ENCODE results near the gene DAB1. TPM values are rescaled to one million over a fixed set of nuclear protein-coding genes. Genes with fewer than 3 reads are reported as not detected.

DAB1 gene
- total and polyA plus RNA-seq, 5 experiments from 2014 or later, result 0.16 to 0.53 (median 0.42) TPM; not detected in 2

DNA sequence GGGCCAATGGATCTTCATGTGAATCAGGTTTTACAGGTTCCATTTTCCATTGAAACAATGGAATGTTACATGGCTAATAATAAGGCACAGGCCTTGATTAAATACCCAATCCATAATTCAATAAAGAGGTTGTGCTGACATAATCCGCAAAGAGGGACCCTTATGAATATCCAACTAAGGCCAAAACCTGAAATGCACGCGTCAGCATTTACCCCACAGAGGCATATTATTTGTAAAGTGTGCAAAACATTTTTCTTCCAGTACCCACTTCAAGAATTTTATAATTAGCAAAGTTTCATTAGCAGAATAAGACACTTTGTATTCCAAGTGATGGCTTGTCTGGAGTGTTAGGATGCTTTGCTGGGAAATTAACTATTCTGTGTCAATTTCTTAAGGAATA is 237.4 kb downstream of the DAB1 start:
- H3K4me3 Mint-ChIP-seq, result no peak overlapping the region
- no peaks in the 10 kb centered on the region for H3K36me3 Mint-ChIP-seq
- no peaks in the 10 kb centered on the region for H3K4me1 Mint-ChIP-seq
- H3K27me3 Mint-ChIP-seq, result peaks cover 0 to 2% (median 0%) of the 10 kb centered on the region in 5 donors
- H3K27ac Mint-ChIP-seq, result no peak overlapping the region
- ATAC-seq (no peak), DNase-seq (no peak)
- POLR2A ChIA-PET, result no interaction called here
- H3K9me3 Mint-ChIP-seq, result no peaks in the 10 kb centered on the region

DNA sequence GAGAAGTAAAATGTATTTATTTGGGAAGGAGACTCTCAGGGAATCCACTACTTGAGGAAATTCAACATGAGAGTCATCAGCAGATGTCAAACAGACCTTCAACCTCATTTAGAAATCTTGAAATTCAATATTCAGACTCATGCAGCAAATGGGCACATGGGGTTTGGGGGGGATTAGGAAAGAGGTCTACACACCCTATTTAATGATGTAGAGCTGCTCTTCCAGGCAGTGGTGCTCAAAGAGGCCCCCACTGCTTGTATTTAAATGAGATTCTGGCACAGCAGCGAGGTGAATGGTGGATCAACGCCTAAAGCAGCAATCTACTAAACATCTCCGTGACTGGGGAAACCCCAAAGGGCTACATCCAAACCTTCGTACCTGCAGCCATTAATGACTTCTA is 244.9 kb downstream of the DAB1 start:
- POLR2A ChIA-PET, result no interaction called here
- Mint-ChIP-seq H3K9me3 (peaks cover 0 to 22% (median 11%) of the 10 kb centered on the region in 9 donors), H3K36me3 (peaks cover 0 to 10% (median 0%) of the 10 kb centered on the region in 3 donors), H3K27me3 (peaks cover 0 to 14% (median 4%) of the 10 kb centered on the region in 5 donors), H3K4me1 (no peaks in the 10 kb centered on the region), H3K27ac (no peak overlapping the region), H3K4me3 (no peak overlapping the region)
- ATAC-seq (no peak), DNase-seq (no peak)

DNA sequence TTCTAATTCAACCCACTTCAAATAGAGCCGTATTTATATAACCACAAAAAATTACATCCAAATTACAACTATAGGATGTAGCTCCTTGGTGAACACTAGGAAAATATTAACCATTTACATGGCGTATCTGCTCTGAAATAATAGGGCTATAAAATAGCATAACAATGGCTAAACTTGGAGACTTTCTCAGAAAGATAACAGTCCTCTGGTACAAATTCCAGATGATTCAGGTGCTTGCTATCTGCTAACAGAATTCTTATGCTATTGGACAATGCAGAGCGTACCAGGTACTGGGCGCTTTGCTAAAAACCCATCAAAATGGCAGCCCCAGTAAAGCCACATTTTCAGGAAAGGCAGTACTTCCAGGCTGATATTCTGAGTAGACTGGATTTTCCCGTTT is 248.4 kb downstream of the DAB1 start:
- no peaks in the 10 kb centered on the region for H3K4me1 Mint-ChIP-seq
- H3K9me3 Mint-ChIP-seq, result peaks cover 0 to 24% (median 12%) of the 10 kb centered on the region in 9 donors
- peaks cover 0 to 14% (median under 1%) of the 10 kb centered on the region in 5 donors for H3K27me3 Mint-ChIP-seq
- no peak overlapping the region for H3K27ac Mint-ChIP-seq
- no peak for DNase-seq
- no peak overlapping the region for H3K4me3 Mint-ChIP-seq
- H3K36me3 Mint-ChIP-seq, result peaks cover 0 to 10% (median 0%) of the 10 kb centered on the region in 3 donors
- POLR2A ChIA-PET, result no interaction called here
- ATAC-seq, result no peak

DNA sequence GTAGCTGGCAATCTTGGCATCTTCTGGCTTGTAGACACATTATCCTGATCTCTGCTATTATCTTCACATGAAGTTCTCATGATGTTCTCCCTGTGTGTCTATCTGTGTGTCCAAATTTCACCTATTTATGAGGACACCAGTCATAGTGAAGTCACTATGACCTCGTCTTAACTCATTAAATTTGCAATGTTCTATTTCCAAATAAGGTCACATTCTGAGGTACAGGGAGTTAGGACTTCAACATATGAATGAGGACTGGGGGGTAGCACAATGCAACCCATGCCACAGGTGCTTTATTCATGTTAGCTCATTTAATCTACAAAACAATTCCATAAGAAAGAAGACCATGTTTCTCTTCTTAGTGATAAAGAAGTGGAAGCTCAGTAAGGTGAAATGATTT is 251.8 kb downstream of the DAB1 start:
- Mint-ChIP-seq H3K9me3 (peaks cover 0 to 19% (median 7%) of the 10 kb centered on the region in 9 donors), H3K4me1 (no peaks in the 10 kb centered on the region), H3K27me3 (peaks cover 0 to 23% (median 9%) of the 10 kb centered on the region in 5 donors), H3K36me3 (peaks cover 0 to 5% (median 0%) of the 10 kb centered on the region in 3 donors), H3K4me3 (no peak overlapping the region), H3K27ac (no peak overlapping the region)
- POLR2A ChIA-PET, result no interaction called here
- DNase-seq (no peak), ATAC-seq (no peak)

DNA sequence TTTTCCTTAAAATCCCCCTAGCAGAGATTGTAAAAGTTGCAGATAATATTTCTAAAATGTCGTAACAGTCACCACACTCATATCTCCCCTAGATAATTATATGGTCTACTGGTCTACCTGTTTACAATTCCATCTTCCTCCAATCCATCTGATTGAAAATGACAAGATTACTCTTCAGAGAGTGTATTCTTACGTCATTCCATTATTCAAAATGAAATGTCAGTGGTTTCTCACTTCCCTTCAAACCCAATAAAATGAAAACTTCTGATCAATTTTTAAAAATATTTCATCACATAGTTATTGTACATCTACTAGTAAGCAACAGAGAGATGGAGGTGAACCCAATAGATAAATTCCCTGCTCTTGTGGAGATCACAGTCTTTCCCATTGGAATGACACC is 255.9 kb downstream of the DAB1 start:
- DNase-seq (no peak), ATAC-seq (no peak)
- H3K9me3 Mint-ChIP-seq, result peaks cover 0 to 9% (median 0%) of the 10 kb centered on the region in 9 donors
- no peaks in the 10 kb centered on the region for H3K4me1 Mint-ChIP-seq
- H3K36me3 Mint-ChIP-seq, result no peaks in the 10 kb centered on the region
- no peak overlapping the region for H3K4me3 Mint-ChIP-seq
- H3K27me3 Mint-ChIP-seq, result peaks cover 0 to 30% (median 9%) of the 10 kb centered on the region in 5 donors
- H3K27ac Mint-ChIP-seq, result no peak overlapping the region
- POLR2A ChIA-PET, result no interaction called here

DNA sequence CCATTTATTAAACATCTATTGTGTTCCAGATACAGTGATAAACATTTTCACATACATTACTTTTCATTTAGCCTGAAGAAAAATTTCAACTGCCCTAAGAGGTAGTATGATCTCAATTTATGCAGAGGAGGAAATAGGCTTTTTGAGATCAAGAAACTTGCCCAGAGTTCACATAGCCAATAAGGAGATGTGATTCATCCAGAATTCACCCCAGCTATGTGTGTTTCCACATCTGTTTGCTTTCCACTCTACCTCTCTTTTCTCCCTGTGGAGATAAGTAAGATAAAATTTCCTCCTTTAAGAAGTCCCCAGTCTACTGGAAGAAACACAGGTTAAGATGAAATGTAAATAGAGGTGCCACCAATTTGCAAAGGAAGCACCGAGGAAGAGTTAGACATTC is 258.3 kb downstream of the DAB1 start:
- no peak overlapping the region for H3K4me3 Mint-ChIP-seq
- no peaks in the 10 kb centered on the region for H3K4me1 Mint-ChIP-seq
- no peak overlapping the region for H3K27ac Mint-ChIP-seq
- H3K27me3 Mint-ChIP-seq, result peaks cover 1 to 48% (median 6%) of the 10 kb centered on the region in 5 donors
- DNase-seq (no peak), ATAC-seq (no peak)
- POLR2A ChIA-PET, result no interaction called here
- H3K36me3 Mint-ChIP-seq, result no peaks in the 10 kb centered on the region
- H3K9me3 Mint-ChIP-seq, result no peaks in the 10 kb centered on the region

DNA sequence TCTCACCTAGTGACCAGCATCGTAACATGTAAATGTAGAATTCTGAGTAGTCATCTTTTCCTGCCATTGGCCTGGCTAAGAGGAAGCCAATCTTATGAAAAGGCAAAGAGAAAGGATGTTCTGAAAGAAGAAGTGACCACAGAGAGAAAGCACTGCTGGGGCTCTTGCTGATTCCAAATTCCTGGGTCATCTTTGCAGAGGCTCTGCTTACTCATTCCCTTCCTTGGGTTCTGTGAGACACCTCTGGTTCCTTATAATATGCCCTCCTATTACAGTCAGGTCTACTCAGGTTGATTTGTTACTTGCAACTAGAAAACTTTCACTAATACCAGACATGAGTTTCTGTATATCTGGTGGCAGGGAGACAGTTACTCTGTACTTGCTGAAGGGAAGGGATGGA is 259.3 kb downstream of the DAB1 start:
- H3K4me3 Mint-ChIP-seq, result no peak overlapping the region
- POLR2A ChIA-PET, result no interaction called here
- H3K27me3 Mint-ChIP-seq, result peaks cover 3 to 43% (median 6%) of the 10 kb centered on the region in 5 donors
- ATAC-seq, result no peak
- H3K27ac Mint-ChIP-seq, result no peak overlapping the region
- H3K9me3 Mint-ChIP-seq, result no peaks in the 10 kb centered on the region
- no peak for DNase-seq
- no peaks in the 10 kb centered on the region for H3K36me3 Mint-ChIP-seq
- H3K4me1 Mint-ChIP-seq, result no peaks in the 10 kb centered on the region

DNA sequence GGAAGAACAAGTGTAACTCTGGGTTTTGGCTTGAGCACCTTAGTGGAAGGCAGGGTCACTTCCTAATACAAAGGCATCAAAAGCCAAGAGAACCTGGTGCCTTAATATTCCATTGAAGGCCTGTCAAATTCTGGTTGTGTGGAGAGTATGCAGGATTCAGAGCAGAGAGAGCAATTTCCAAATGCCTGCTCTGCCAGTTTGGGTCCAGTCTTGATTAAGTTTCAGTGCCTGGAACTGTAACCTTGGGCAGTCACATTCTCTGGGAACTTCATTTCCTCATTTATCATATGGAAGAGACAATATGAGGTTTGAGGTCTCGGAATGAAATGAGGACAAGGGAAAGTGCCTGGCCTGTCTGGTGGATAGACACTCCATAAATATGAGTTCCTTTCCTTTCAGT is 260.1 kb downstream of the DAB1 start:
- Mint-ChIP-seq H3K9me3 (no peaks in the 10 kb centered on the region), H3K4me1 (no peaks in the 10 kb centered on the region), H3K27me3 (peaks cover 3 to 39% (median 6%) of the 10 kb centered on the region in 5 donors), H3K4me3 (no peak overlapping the region), H3K36me3 (no peaks in the 10 kb centered on the region), H3K27ac (no peak overlapping the region)
- ATAC-seq (no peak), DNase-seq (no peak)
- POLR2A ChIA-PET, result no interaction called here

DNA sequence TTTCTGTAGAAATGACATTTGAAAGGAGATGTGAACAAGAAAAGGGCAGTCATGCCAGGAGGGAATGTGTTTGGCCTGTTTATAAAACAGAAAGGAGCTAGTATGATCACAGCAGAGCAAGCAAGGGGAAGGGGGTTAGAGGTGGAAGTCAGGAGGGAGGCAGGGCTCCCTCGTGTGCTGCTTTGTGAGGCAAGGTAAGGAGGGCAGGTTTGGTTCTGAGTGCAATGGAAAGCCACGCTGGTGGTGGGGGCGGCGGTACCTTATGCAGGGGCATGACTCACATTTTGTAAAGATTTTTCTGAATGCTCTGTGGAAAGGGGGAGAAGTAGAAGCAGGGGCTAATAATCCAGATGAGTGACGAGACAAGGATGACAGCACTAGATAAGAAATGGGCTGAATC is 260.5 kb downstream of the DAB1 start:
- H3K27me3 Mint-ChIP-seq, result peaks cover 3 to 35% (median 6%) of the 10 kb centered on the region in 5 donors
- ATAC-seq (no peak), DNase-seq (no peak)
- no peak overlapping the region for H3K4me3 Mint-ChIP-seq
- POLR2A ChIA-PET, result no interaction called here
- H3K27ac Mint-ChIP-seq, result no peak overlapping the region
- H3K36me3 Mint-ChIP-seq, result no peaks in the 10 kb centered on the region
- H3K4me1 Mint-ChIP-seq, result no peaks in the 10 kb centered on the region
- H3K9me3 Mint-ChIP-seq, result no peaks in the 10 kb centered on the region

DNA sequence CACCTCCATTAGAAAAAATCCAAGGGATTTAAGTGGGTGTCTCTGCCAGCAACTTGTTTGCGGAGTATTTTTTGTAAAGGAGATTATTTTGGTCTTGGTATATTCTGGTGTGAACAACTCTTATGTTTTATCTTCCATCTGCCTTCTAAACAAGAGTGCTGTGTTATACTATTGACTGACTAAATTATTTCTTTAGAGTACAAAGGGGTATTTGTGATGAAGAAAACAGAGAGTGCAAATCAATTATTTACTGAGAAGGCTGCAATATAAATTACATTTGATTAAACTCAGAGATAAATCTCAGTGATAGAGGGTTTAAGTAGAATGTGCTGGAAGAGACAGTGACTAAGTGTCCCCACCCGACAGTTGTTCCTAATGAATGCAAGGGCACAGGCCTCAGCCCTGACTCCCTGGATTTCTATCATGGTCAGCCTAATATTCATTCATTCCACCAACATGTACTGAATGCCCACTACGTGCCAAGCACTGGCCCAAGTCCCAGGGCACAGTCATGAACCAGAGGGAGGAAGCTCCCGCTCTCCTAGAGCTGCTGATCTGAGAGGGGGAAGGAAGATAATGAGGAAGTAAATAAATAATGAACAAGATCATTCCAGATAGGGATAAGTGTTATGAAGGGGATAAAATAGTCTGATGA is 261.1 kb downstream of the DAB1 start:
- no peaks in the 10 kb centered on the region for H3K9me3 Mint-ChIP-seq
- H3K27ac Mint-ChIP-seq, result no peak overlapping the region
- no peaks in the 10 kb centered on the region for H3K36me3 Mint-ChIP-seq
- H3K4me3 Mint-ChIP-seq, result no peak overlapping the region
- H3K27me3 Mint-ChIP-seq, result peaks cover 3 to 29% (median 6%) of the 10 kb centered on the region in 5 donors
- no peak for ATAC-seq
- H3K4me1 Mint-ChIP-seq, result no peaks in the 10 kb centered on the region
- no peak for DNase-seq
- POLR2A ChIA-PET, result no interaction called here

DNA sequence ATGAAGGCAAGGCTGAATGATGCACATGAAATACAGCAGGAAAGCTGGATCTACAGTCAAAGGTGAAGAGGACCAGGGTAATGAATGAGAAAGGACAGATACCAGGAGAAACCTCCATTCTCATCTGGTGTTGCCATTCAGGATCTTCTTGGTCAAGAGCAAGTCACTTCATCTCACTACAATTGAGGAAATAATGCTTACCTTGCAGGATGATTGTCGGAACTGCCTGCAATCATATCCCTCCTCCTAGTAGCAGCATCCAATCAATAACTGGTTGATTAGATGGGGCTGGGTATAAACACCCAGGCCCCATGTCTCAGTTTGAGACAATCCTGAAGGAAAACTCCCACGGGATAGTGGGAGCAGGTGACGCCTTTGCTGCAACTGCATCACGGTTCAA is 263.3 kb downstream of the DAB1 start:
- peaks cover 0 to 15% (median 2%) of the 10 kb centered on the region in 9 donors for H3K9me3 Mint-ChIP-seq
- H3K27me3 Mint-ChIP-seq, result peaks cover 6 to 47% (median 11%) of the 10 kb centered on the region in 5 donors
- H3K36me3 Mint-ChIP-seq, result peaks cover 0 to 13% (median 0%) of the 10 kb centered on the region in 3 donors

DNA sequence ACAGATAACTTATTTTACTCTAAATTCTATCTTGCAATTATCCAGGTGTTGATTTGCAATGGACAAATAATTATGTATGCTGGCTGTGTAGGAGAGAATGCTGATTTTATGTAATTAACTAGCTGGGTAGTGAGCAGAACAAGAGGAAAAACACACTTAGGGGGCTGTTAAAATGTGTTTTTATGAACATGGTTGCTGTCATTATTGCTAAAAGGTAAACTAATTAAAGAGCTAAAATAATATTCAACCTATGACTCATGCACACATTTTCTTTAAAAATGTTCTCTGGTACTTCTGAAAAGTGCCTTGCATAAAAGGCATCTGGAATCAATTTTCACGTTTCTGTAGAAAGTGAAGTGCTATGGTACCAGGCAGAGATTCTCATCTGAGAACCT is 265.3 kb downstream of the DAB1 start:
- Mint-ChIP-seq H3K27ac (peak overlapping the region in 1 of 10 donors; percentile 31), H3K4me1 (no peaks in the 10 kb centered on the region), H3K27me3 (peaks cover 6 to 51% (median 12%) of the 10 kb centered on the region in 5 donors), H3K9me3 (peaks cover 0 to 22% (median 4%) of the 10 kb centered on the region in 9 donors), H3K4me3 (no peak overlapping the region), H3K36me3 (peaks cover 0 to 18% (median 0%) of the 10 kb centered on the region in 3 donors)
- DNase-seq (no peak), ATAC-seq (no peak)
- POLR2A ChIA-PET, result no interaction called here

More for the DNA sequence above, 263.3 kb downstream of the DAB1 start:
- no peak for DNase-seq
- ATAC-seq, result no peak
- Mint-ChIP-seq H3K4me3 (no peak overlapping the region), H3K27ac (peak overlapping the region in 1 of 10 donors; percentile 66), H3K4me1 (no peaks in the 10 kb centered on the region)
- POLR2A ChIA-PET, result no interaction called here

DNA sequence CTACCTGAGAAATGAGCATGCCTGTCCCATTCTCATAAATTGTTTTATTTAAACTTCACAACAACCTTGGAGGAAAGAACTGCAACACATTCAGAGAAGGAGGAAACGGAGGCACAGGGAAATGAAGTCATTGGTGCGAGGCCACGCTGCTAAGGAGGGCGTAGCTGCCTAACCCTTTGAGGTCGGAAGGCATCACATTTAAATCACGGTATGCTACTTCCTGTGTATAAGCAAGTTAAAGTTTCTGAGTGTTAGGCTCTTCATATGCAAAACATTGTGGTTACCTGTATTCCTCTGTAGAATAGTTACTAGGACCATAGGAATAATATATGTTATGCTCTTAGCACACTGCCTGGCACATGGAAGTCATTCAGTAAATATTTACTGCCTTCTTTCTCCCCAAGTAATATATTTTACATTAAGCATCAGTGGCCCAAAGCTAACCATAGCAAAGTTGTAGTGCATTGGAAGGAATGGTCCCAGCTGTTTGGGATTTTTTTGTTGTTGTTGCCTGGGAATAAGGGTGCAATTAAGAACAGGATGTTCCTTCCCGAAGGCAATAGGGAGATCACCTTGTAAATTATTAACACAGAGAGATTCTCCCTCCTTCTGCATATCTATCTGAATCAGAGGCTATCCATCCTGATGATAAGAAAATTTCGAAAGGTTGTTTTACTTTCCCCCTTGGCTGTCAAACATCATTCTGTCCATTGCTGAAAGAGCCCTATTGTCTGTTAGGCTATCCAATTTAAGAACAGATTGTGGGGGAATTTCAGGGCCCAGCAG is 265.8 kb downstream of the DAB1 start:
- Mint-ChIP-seq H3K4me1 (no peaks in the 10 kb centered on the region), H3K27me3 (peaks cover 5 to 45% (median 12%) of the 10 kb centered on the region in 5 donors), H3K27ac (no peak overlapping the region), H3K9me3 (peaks cover 0 to 22% (median 4%) of the 10 kb centered on the region in 9 donors), H3K36me3 (peaks cover 0 to 18% (median 0%) of the 10 kb centered on the region in 3 donors), H3K4me3 (no peak overlapping the region)
- no peak for DNase-seq
- POLR2A ChIA-PET, result no interaction called here
- ATAC-seq, result no peak

Measured in naive thymus-derived CD8-positive, alpha-beta T cell (primary cell).